ENCODE data around the gene ELMO1.

DNA sequence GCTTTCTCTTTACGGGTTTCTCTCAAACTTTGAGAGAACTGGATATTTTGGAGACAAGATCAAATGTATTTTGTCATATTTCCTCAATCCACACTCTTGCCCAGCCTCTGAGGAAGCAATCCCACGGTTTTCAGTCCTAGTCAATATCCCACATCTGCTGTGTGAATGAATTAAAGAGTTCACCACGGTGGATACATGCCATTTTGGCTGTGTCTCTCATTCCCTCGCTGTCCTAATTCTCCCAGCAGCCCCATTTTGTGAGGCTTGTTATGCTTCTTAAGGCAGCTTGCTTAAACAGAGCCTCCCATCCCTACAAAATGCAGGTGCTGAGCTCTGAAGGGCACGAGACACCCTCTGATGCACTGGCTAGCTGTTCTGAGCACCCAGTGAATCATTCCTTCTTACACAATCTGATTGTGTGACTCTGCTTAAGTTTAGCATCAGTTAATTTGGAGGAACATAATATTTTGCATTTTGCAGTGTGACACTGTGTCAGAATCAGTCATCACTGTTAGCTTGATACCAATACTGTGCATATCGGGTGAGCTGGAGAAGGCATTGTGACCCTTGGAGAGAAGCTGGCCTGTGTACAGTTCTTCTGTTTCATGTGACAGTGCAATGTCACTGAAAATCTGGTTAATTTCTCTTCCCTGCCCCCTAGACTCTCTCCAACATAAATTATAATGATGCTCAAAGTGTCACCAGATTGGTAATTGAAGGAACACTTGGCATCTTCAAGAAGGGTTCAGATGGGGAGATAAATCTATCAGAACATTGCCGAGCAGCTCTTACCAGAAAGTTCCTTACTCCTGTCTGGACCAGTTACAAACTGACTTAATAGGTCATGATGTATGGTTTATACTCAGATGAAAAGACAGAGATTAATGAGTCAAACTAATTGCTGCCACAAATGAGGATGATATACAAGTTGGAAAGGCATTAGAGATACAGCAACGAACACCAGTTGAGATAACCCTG is 620.6 kb downstream of the ELMO1 start:
- TF ChIP-seq, protein P1, sequence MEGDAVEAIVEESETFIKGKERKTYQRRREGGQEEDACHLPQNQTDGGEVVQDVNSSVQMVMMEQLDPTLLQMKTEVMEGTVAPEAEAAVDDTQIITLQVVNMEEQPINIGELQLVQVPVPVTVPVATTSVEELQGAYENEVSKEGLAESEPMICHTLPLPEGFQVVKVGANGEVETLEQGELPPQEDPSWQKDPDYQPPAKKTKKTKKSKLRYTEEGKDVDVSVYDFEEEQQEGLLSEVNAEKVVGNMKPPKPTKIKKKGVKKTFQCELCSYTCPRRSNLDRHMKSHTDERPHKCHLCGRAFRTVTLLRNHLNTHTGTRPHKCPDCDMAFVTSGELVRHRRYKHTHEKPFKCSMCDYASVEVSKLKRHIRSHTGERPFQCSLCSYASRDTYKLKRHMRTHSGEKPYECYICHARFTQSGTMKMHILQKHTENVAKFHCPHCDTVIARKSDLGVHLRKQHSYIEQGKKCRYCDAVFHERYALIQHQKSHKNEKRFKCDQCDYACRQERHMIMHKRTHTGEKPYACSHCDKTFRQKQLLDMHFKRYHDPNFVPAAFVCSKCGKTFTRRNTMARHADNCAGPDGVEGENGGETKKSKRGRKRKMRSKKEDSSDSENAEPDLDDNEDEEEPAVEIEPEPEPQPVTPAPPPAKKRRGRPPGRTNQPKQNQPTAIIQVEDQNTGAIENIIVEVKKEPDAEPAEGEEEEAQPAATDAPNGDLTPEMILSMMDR (IDR thresholded peaks at IDR 0.05): no peak
- no peak for TF ChIP-seq POLR2A (IDR thresholded peaks at IDR 0.05)

All from heart left ventricle (tissue), 13 donors.